ENCODE data around the gene PUM1. TPM values are rescaled to one million over a fixed set of nuclear protein-coding genes. Genes with fewer than 3 reads are reported as not detected.
"Not testable (repeated sequence)": the region's sequence is repeated elsewhere in the genome, so short reads cannot be mapped to it uniquely, and the experiment has no call there.

PUM1 gene
- polyA plus RNA-seq, 6 donors from 2014 or later: 93.0 to 121 (median 109) TPM

GRCh38 chr1:30957560-30958222 is 107.8 kb downstream of the PUM1 start:
- H3K9me3 Mint-ChIP-seq: no peaks in the 10 kb centered on the region
- H3K36me3 Mint-ChIP-seq: peaks cover 8 to 25% of the 10 kb centered on the region in 2 donors
- H3K27ac Mint-ChIP-seq: peak overlapping the region in 3 of 6 donors; percentile 36 to 84 (median 49)
- H3K27me3 Mint-ChIP-seq: no peaks in the 10 kb centered on the region
- no peak overlapping the region for H3K4me3 Mint-ChIP-seq
- ATAC-seq (ENCODE audit: low read depth in 2 of 2) (peak; percentile 27 to 48), DNase-seq (peak; percentile 3)
- H3K4me1 Mint-ChIP-seq: peaks cover 4 to 24% (median 9%) of the 10 kb centered on the region in 3 donors

DNA sequence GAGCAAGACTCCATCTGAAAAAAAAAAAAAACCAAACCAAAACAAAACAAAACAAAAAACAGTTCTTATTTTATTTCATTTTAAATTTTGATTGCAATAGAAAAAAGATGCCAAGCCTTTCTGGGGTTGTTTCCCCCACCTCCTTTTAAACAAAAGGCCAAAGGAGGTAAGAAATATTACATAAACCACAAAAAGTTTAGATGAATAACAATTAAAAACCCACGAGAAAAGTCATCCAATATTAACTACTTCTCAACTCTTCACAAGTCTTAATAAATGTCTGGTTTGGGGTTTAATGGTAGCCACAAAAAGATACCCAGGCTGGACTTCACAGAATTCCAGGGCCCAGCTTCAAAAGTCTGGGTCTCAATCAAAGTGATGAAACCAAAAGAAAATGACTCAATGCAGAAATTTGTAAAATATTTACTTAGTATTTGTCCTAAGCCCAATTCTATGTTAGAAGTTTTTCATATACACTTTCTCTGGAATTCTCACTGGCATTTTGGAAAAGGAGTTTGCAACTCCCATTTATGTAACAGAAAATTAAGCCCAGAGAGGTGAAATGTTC is 110.0 kb downstream of the PUM1 start:
- Mint-ChIP-seq H3K27me3 (no peaks in the 10 kb centered on the region), H3K27ac (no peak overlapping the region), H3K4me3 (no peak overlapping the region), H3K9me3 (no peaks in the 10 kb centered on the region), H3K36me3 (peaks cover 22 to 33% of the 10 kb centered on the region in 2 donors), H3K4me1 (peaks cover 4 to 29% (median 9%) of the 10 kb centered on the region in 3 donors)
- ATAC-seq (ENCODE audit: low read depth in 2 of 2) (no peak), DNase-seq (no peak)

GRCh38 chr1:30953685-30954084 is 111.8 kb downstream of the PUM1 start:
- Mint-ChIP-seq H3K27me3 (no peaks in the 10 kb centered on the region), H3K9me3 (no peaks in the 10 kb centered on the region), H3K27ac (peak overlapping the region in 1 of 6 donors; percentile 44), H3K4me1 (peaks cover 4 to 16% (median 14%) of the 10 kb centered on the region in 3 donors), H3K36me3 (peaks cover 22 to 28% of the 10 kb centered on the region in 2 donors), H3K4me3 (no peak overlapping the region)
- ATAC-seq (ENCODE audit: low read depth in 2 of 2) (no peak), DNase-seq (no peak)

DNA sequence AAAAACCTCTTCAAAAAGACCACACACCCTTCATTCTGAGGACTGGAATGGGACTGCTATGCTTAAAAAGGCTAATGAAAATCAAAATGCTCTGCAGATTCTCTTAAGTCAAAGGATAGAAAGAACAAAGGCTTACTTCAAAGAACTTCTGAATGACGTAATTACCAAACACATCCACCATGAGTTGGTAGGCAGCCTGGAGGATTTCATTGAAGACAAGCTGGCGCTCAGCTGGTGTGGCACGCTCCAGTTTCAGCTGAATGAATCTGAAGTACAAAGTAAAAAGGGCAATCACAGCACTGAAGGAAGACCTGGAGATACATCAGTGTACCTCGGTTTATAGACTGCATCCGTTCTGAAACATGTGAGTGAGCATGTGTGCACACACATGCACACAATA is 113.4 kb downstream of the PUM1 start:
- DNase-seq (no peak), ATAC-seq (ENCODE audit: low read depth in 2 of 2) (no peak)
- Mint-ChIP-seq H3K9me3 (no peaks in the 10 kb centered on the region), H3K27ac (peak overlapping the region in 1 of 6 donors; percentile 87), H3K36me3 (peaks cover 15 to 23% of the 10 kb centered on the region in 2 donors), H3K4me1 (peaks cover 3 to 11% (median 5%) of the 10 kb centered on the region in 3 donors), H3K27me3 (no peaks in the 10 kb centered on the region), H3K4me3 (no peak overlapping the region)

- H3K4me1 Mint-ChIP-seq: peaks cover 3 to 11% (median 5%) of the 10 kb centered on the region in 3 donors
- no peak for ATAC-seq (ENCODE audit: low read depth in 2 of 2)
- H3K9me3 Mint-ChIP-seq: no peaks in the 10 kb centered on the region
- no peak overlapping the region for H3K4me3 Mint-ChIP-seq
- no peaks in the 10 kb centered on the region for H3K27me3 Mint-ChIP-seq
- H3K27ac Mint-ChIP-seq: no peak overlapping the region
- DNase-seq: no peak
- H3K36me3 Mint-ChIP-seq: peaks cover 15 to 23% of the 10 kb centered on the region in 2 donors
These were observed 114.8 kb downstream of the PUM1 start for GRCh38 chr1:30950700-30951099.

GRCh38 chr1:30950053-30950452 is 115.5 kb downstream of the PUM1 start:
- Mint-ChIP-seq H3K27ac (peak overlapping the region in 1 of 6 donors; percentile 52), H3K4me3 (no peak overlapping the region), H3K9me3 (no peaks in the 10 kb centered on the region), H3K27me3 (no peaks in the 10 kb centered on the region), H3K4me1 (peaks cover 3 to 11% (median 5%) of the 10 kb centered on the region in 3 donors), H3K36me3 (peaks cover 21 to 27% of the 10 kb centered on the region in 2 donors)
- no peak for ATAC-seq (ENCODE audit: low read depth in 2 of 2)
- no peak for DNase-seq

GRCh38 chr1:30949487-30949838 is 116.1 kb downstream of the PUM1 start:
- not testable (repeated sequence) for H3K27me3 Mint-ChIP-seq; H3K9me3 Mint-ChIP-seq; ATAC-seq (ENCODE audit: low read depth in 2 of 2); H3K4me3 Mint-ChIP-seq; DNase-seq
- Mint-ChIP-seq H3K27ac (peak overlapping the region in 1 of 6 donors; percentile 72), H3K4me1 (peaks cover 3 to 11% (median 5%) of the 10 kb centered on the region in 3 donors), H3K36me3 (peaks cover 23 to 27% of the 10 kb centered on the region in 2 donors)

- DNase-seq, H3K27me3 Mint-ChIP-seq, H3K4me3 Mint-ChIP-seq, H3K9me3 Mint-ChIP-seq: not testable (repeated sequence)
- peaks cover 24 to 26% of the 10 kb centered on the region in 2 donors for H3K36me3 Mint-ChIP-seq
- peaks cover 3 to 11% (median 5%) of the 10 kb centered on the region in 3 donors for H3K4me1 Mint-ChIP-seq
- H3K27ac Mint-ChIP-seq: peak overlapping the region in 2 of 6 donors; percentile 47 to 71
- peak in 1 of 2 donors; percentile 21 for ATAC-seq (ENCODE audit: low read depth in 2 of 2)
These were observed 116.6 kb downstream of the PUM1 start for GRCh38 chr1:30948813-30949486.

DNA sequence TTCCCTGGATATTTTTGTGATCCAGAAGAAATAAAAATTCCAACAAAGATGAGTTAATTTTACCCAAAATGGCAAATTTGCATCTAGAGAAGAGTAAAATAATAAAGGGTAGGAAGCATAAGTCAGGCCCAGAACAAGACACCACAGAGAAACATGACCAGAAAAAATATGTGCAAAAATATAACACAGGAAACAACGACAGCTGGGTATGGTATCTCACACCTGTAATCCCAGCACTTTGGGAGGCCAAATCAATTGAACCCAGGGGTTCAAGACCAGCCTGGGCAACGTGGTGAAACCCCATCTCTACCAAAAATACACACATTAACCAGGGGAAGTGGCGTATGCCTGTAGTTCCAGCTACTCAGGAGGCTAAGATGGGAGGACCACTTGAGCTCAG is 117.2 kb downstream of the PUM1 start:
- ATAC-seq (ENCODE audit: low read depth in 2 of 2): no peak
- peak overlapping the region in 2 of 6 donors; percentile 31 to 59 for H3K27ac Mint-ChIP-seq
- no peak for DNase-seq
- H3K4me1 Mint-ChIP-seq: peaks cover 3 to 11% (median 5%) of the 10 kb centered on the region in 3 donors
- no peaks in the 10 kb centered on the region for H3K9me3 Mint-ChIP-seq
- H3K4me3 Mint-ChIP-seq: peak overlapping the region in 2 of 8 donors; percentile 7 to 16
- H3K27me3 Mint-ChIP-seq: no peaks in the 10 kb centered on the region
- H3K36me3 Mint-ChIP-seq: peaks cover 23 to 32% of the 10 kb centered on the region in 2 donors

- DNase-seq (no peak), ATAC-seq (ENCODE audit: low read depth in 2 of 2) (no peak)
- no peak overlapping the region for H3K4me3 Mint-ChIP-seq
- no peaks in the 10 kb centered on the region for H3K27me3 Mint-ChIP-seq
- peaks cover 3 to 11% (median 5%) of the 10 kb centered on the region in 3 donors for H3K4me1 Mint-ChIP-seq
- peaks cover 19 to 27% of the 10 kb centered on the region in 2 donors for H3K36me3 Mint-ChIP-seq
- no peak overlapping the region for H3K27ac Mint-ChIP-seq
- no peaks in the 10 kb centered on the region for H3K9me3 Mint-ChIP-seq
These were observed 118.3 kb downstream of the PUM1 start for GRCh38 chr1:30947212-30947611.

- no peaks in the 10 kb centered on the region for H3K9me3 Mint-ChIP-seq
- peak overlapping the region in 2 of 6 donors; percentile 33 to 60 for H3K27ac Mint-ChIP-seq
- ATAC-seq (ENCODE audit: low read depth in 2 of 2) (no peak), DNase-seq (no peak)
- peaks cover 0 to 3% (median 0%) of the 10 kb centered on the region in 3 donors for H3K4me1 Mint-ChIP-seq
- H3K27me3 Mint-ChIP-seq: no peaks in the 10 kb centered on the region
- H3K36me3 Mint-ChIP-seq: peaks cover 11 to 26% of the 10 kb centered on the region in 2 donors
- no peak overlapping the region for H3K4me3 Mint-ChIP-seq
These were observed 123.1 kb downstream of the PUM1 start for GRCh38 chr1:30942326-30942963.

DNA sequence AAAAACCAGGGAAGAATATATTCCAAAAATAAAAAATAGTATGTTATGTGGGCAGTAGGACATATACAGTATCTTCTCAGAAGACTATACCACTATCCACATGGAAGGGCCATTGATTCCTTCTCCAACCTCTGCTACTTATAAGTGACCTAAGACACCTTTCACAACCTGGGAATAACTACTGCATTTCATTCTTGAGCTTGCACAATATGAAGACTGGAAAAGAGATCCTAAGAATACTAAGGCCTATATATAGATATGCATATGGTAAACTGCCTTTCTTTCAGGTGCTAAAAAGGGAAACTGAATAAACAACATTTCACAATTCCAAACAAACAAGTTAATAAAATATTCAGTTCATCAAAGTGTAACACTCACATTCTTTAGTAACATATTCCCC is 125.0 kb downstream of the PUM1 start:
- Mint-ChIP-seq H3K4me1 (peaks cover 0 to 3% (median 0%) of the 10 kb centered on the region in 3 donors), H3K36me3 (peaks cover 21 to 32% of the 10 kb centered on the region in 2 donors), H3K27ac (no peak overlapping the region), H3K9me3 (no peaks in the 10 kb centered on the region), H3K27me3 (no peaks in the 10 kb centered on the region), H3K4me3 (no peak overlapping the region)
- no peak for ATAC-seq (ENCODE audit: low read depth in 2 of 2)
- DNase-seq: no peak

- Mint-ChIP-seq H3K27me3 (no peaks in the 10 kb centered on the region), H3K4me1 (peaks cover 6 to 14% (median 6%) of the 10 kb centered on the region in 3 donors), H3K27ac (peak overlapping the region in 2 of 6 donors; percentile 62 to 69), H3K4me3 (peak overlapping the region in 2 of 8 donors; percentile 11 to 32), H3K36me3 (peaks cover 20 to 31% of the 10 kb centered on the region in 2 donors), H3K9me3 (no peaks in the 10 kb centered on the region)
- DNase-seq (no peak), ATAC-seq (ENCODE audit: low read depth in 2 of 2) (no peak)
These were observed 128.9 kb downstream of the PUM1 start for GRCh38 chr1:30936541-30937171.

All from naive B cell (primary cell).